Activated T-cell treated with anti-CD3 and anti-CD28 coated beads, Interleukin-2, amount 50 U/mL, for 72 hours (primary cell): Measurements from ENCODE around the gene NHERF2. TPM values are rescaled to one million over a fixed set of nuclear protein-coding genes. Genes with fewer than 3 reads are reported as not detected.

ENCODE experiments used
- ATAC-seq, 2 donors: fragments of 150-1000 bp; cut with Tn5 transposase; replicated peaks in 1 of 2; 2 replicates each; pipeline ENCODE4 v1.10.0; 2021; ENCODE audit warnings: moderate library complexity in 2 of 2, mild to moderate bottlenecking in 1 of 2
- DNase-seq, 2 donors: peaks; one replicate each; pipeline ENCODE4 v3.0.0; 2021 to 2022; ENCODE audit warnings: mixed read lengths in 1 of 2
- H3K27ac Mint-ChIP-seq: one replicate; pipeline ENCODE4 v1.8.0; 2022; ENCODE audit warnings: mild to moderate bottlenecking, moderate library complexity, mixed read lengths
- H3K27me3 Mint-ChIP-seq: one replicate; pipeline ENCODE4 v1.8.0; 2022; ENCODE audit warnings: low read depth, mixed read lengths
- H3K36me3 Mint-ChIP-seq, 2 donors: one replicate each; pipeline ENCODE4 v1.8.0; 2022; ENCODE audit warnings: mixed read lengths in 2 of 2, mild to moderate bottlenecking in 1 of 2; ENCODE audit not compliant: insufficient read depth in 2 of 2
- H3K4me1 Mint-ChIP-seq: one replicate; pipeline ENCODE4 v1.8.0; 2022; ENCODE audit warnings: low read depth, mixed read lengths
- H3K4me3 Mint-ChIP-seq, 2 donors: one replicate each; pipeline ENCODE4 v1.8.0; 2022; ENCODE audit warnings: mild to moderate bottlenecking in 2 of 2, mixed read lengths in 2 of 2, moderate library complexity in 2 of 2
- H3K9me3 Mint-ChIP-seq, 2 donors: one replicate each; pipeline ENCODE4 v1.8.0; 2022; ENCODE audit warnings: mixed read lengths in 2 of 2
- total RNA-seq, 2 donors: library from RNA; stranded (reverse); gene quantifications; one replicate each; pipeline ENCODE4 v1.2.3, GENCODE V29; 2022

NHERF2 gene
- total RNA-seq, 2 donors from 2014 or later, result 2.2 to 3.0 TPM

DNA sequence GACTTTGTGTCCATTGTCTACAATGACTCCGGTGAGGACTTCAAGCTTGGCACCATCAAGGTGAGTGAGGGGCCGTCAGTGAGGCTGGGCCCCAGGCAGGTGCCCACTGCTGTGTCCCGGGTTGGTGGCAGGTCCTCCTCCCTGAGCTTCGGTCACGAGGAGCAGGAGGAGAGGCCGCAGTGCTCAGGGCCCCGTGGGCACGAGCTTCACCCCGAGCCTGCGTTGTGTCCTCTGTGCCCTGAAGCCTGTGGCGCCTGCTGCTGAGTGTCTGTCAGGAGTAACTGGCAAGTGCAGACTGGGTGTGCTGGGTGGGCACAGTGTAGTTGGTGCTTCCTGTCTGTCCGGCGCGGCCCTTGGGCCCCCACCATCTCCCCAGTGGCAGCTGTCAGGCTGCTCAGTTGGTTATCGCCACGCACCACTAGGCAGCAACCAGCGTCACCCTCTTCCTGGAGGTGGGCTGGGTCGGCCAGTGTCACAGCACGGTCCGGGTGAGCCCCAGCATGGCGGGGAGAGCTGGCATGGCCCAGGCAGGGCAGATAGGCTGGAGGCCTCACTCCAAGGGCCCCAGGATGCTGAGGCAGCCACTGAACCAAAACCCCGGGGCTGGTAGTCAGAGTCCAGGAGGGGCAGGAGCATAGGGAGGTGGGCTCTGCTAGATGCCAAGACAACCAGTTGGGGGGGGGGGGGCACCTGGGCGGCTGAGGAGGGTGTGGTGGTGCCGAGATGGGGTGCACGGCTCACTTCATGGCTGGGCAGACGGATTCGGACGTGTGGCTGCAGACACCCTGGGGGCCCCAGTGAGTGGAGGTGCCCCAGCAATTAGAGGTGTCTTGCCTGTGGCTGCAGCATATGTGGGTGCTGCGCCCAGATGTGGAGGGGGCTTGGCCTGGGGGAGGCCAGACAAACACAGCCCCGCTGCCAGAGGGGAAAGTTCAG is 60.4 kb downstream of the NHERF2 start:
- DNase-seq (no peak), ATAC-seq (no peak)
- Mint-ChIP-seq H3K9me3 (no peaks in the 10 kb centered on the region), H3K27ac (no peak overlapping the region), H3K36me3 (no peaks in the 10 kb centered on the region), H3K4me3 (no peak overlapping the region), H3K27me3 (no peaks in the 10 kb centered on the region), H3K4me1 (no peaks in the 10 kb centered on the region)

GRCh38 chr16:2087748-2088631 is 61.3 kb downstream of the NHERF2 start:
- Mint-ChIP-seq H3K4me1 (no peaks in the 10 kb centered on the region), H3K4me3 (no peak overlapping the region), H3K9me3 (no peaks in the 10 kb centered on the region), H3K36me3 (no peaks in the 10 kb centered on the region), H3K27me3 (no peaks in the 10 kb centered on the region), H3K27ac (no peak overlapping the region)
- DNase-seq (no peak), ATAC-seq (no peak)

Other genes with a start within 250 kb of the NHERF2 start
- gene SPSB3, start 244.3 kb upstream of the NHERF2 start, total RNA-seq, result 10 to 100 TPM; 37.1 to 40.1 TPM
- 10 to 100 TPM; 47.8 to 50.1 TPM for gene NUBP2, start 243.9 kb upstream of the NHERF2 start, total RNA-seq
- under 1 TPM; 0.14 to 0.37 TPM for gene IGFALS, start 233.2 kb upstream of the NHERF2 start, total RNA-seq
- gene HAGH, start 200.1 kb upstream of the NHERF2 start, total RNA-seq, result 10 to 100 TPM; 45.0 to 53.5 TPM
- 10 to 100 TPM; 11.1 to 13.5 TPM for gene FAHD1, start 199.7 kb upstream of the NHERF2 start, total RNA-seq
- under 1 TPM; 0.53 to 0.94 TPM for gene MEIOB, start 154.7 kb upstream of the NHERF2 start, total RNA-seq
- not detected for gene HS3ST6, start 108.5 kb upstream of the NHERF2 start, total RNA-seq
- gene MSRB1, start 83.7 kb upstream of the NHERF2 start, total RNA-seq, result 10 to 100 TPM; 17.9 to 18.8 TPM
- gene RPL3L, start 72.2 kb upstream of the NHERF2 start, total RNA-seq, result under 1 TPM; 0.38 to 0.51 TPM
- 10 to 100 TPM; 69.3 to 98.3 TPM for gene NDUFB10, start 67.4 kb upstream of the NHERF2 start, total RNA-seq
- 1,000 to 10,000 TPM; 5,556 to 5,984 TPM for gene RPS2, start 62.1 kb upstream of the NHERF2 start, total RNA-seq
- gene RNF151, start 60.0 kb upstream of the NHERF2 start, total RNA-seq, result under 1 TPM in 1 of 2 donors, not detected in 1; 0.81 TPM
- gene TBL3, start 54.8 kb upstream of the NHERF2 start, total RNA-seq, result 10 to 100 TPM; 22.6 to 24.4 TPM
- gene NOXO1, start 45.4 kb upstream of the NHERF2 start, total RNA-seq, result 1 to 10 TPM in 1 of 2 donors, not detected in 1; 1.8 TPM
- gene GFER, start 42.7 kb upstream of the NHERF2 start, total RNA-seq, result 10 to 100 TPM; 41.4 to 49.3 TPM
- gene SYNGR3, start 36.9 kb upstream of the NHERF2 start, total RNA-seq, result 10 to 100 TPM; 38.6 to 50.9 TPM
- gene ZNF598, start 17.1 kb upstream of the NHERF2 start, total RNA-seq, result 100 to 1,000 TPM in 1 of 2 donors, 10 to 100 TPM in 1; 87.1 to 110 TPM
- 1 to 10 TPM; 1.5 to 1.9 TPM for gene NPW, start 7.1 kb upstream of the NHERF2 start, total RNA-seq
- 10 to 100 TPM; 13.2 to 21.0 TPM for gene NTHL1, start 20.9 kb downstream of the NHERF2 start, total RNA-seq
- gene TSC2, start 21.1 kb downstream of the NHERF2 start, total RNA-seq, result 10 to 100 TPM; 96.6 to 98.4 TPM
- 10 to 100 TPM; 90.2 to 95.7 TPM for gene PKD1, start 109.0 kb downstream of the NHERF2 start, total RNA-seq
- 1 to 10 TPM in 1 of 2 donors, under 1 TPM in 1; 0.82 to 2.0 TPM for gene RAB26, start 121.7 kb downstream of the NHERF2 start, total RNA-seq
- 10 to 100 TPM; 66.4 to 72.9 TPM for gene TRAF7, start 128.9 kb downstream of the NHERF2 start, total RNA-seq
- 1 to 10 TPM in 1 of 2 donors, under 1 TPM in 1; 0.89 to 2.1 TPM for gene CASKIN1, start 169.7 kb downstream of the NHERF2 start, total RNA-seq
- 10 to 100 TPM; 54.9 to 65.6 TPM for gene MLST8, start 178.6 kb downstream of the NHERF2 start, total RNA-seq
- 10 to 100 TPM; 12.8 to 14.4 TPM for gene BRICD5, start 184.0 kb downstream of the NHERF2 start, total RNA-seq
- 10 to 100 TPM; 12.1 to 12.6 TPM for gene PGP, start 187.9 kb downstream of the NHERF2 start, total RNA-seq
- gene E4F1, start 196.7 kb downstream of the NHERF2 start, total RNA-seq, result 10 to 100 TPM; 22.1 to 24.3 TPM
- gene DNASE1L2, start 209.5 kb downstream of the NHERF2 start, total RNA-seq, result 1 to 10 TPM; 1.1 TPM
- gene ECI1, start 224.7 kb downstream of the NHERF2 start, total RNA-seq, result 100 to 1,000 TPM; 101 to 102 TPM
- 100 to 1,000 TPM; 336 to 361 TPM for gene RNPS1, start 241.2 kb downstream of the NHERF2 start, total RNA-seq